Measurements from ENCODE around the gene EGFR. TPM values are rescaled to one million over a fixed set of nuclear protein-coding genes. Genes with fewer than 3 reads are reported as not detected.
A peak's percentile ranks its signal among the peaks of the same experiment; 100 is the strongest.

Gene EGFR
- total and polyA plus RNA-seq, 11 donors, result 2.3 to 29.6 (median 7.0) TPM

- TF ChIP-seq CTCF (IDR thresholded peaks at IDR 0.05) (no peak), POLR2A (IDR thresholded peaks at IDR 0.05) (no peak)
Observed at GRCh38 chr7:55030314-55030713, 11.5 kb downstream of the EGFR start.

GRCh38 chr7:55031075-55031474, 12.3 kb downstream of the EGFR start:
- no peak for DNase-seq
- H3K36me3 ChIP-seq, result no peaks in the 10 kb centered on the region
- no peaks in the 10 kb centered on the region for H3K9me3 ChIP-seq
- 91 to 98% (median 94%) methylated on average over 2 of the region's 2 CpGs for WGBS, 4 donors
- ATAC-seq, result no peak
- TF ChIP-seq POLR2A (IDR thresholded peaks at IDR 0.05) (no peak), CTCF (IDR thresholded peaks at IDR 0.05) (no peak)
- H3K4me3 ChIP-seq, result no peak overlapping the region
- peaks cover 0 to 39% (median 5%) of the 10 kb centered on the region in 12 donors for H3K4me1 ChIP-seq
- H3K27me3 ChIP-seq, result no peaks in the 10 kb centered on the region
- peak overlapping the region in 1 of 12 donors; percentile 33 for H3K27ac ChIP-seq
- intact Hi-C loops (cut with DNase I), result no loop called here

More at GRCh38 chr7:55030314-55030713, 11.5 kb downstream of the EGFR start:
- Histone ChIP-seq H3K27ac (peak overlapping the region in 1 of 12 donors; percentile 33), H3K9me3 (no peaks in the 10 kb centered on the region), H3K4me1 (peaks cover 0 to 46% (median 5%) of the 10 kb centered on the region in 12 donors), H3K36me3 (no peaks in the 10 kb centered on the region), H3K4me3 (no peak overlapping the region), H3K27me3 (no peaks in the 10 kb centered on the region)
- intact Hi-C loops (cut with DNase I), result no loop called here
- 34 to 51% (median 36%) methylated on average over 1 of the region's 1 CpG for whole genome bisulfite sequencing, 4 donors
- no peak for DNase-seq
- no peak for ATAC-seq

- DNase-seq (no peak), ATAC-seq (peak in 1 of 4 donors; percentile 34)
- H3K27ac ChIP-seq, result no peak overlapping the region
- peaks cover 0 to 28% (median 0%) of the 10 kb centered on the region in 12 donors for H3K4me1 ChIP-seq
- no peaks in the 10 kb centered on the region for H3K27me3 ChIP-seq
- H3K4me3 ChIP-seq, result no peak overlapping the region
- 92 to 94% (median 94%) methylated on average over 9 of the region's 9 CpGs for WGBS, 4 donors
- intact Hi-C loops (cut with DNase I), result no loop called here
- H3K9me3 ChIP-seq, result no peaks in the 10 kb centered on the region
- TF ChIP-seq CTCF (IDR thresholded peaks at IDR 0.05), result no peak
- no peak for TF ChIP-seq POLR2A (IDR thresholded peaks at IDR 0.05)
- H3K36me3 ChIP-seq, result no peaks in the 10 kb centered on the region
Observed at GRCh38 chr7:55032069-55032699, 13.4 kb downstream of the EGFR start.

DNA sequence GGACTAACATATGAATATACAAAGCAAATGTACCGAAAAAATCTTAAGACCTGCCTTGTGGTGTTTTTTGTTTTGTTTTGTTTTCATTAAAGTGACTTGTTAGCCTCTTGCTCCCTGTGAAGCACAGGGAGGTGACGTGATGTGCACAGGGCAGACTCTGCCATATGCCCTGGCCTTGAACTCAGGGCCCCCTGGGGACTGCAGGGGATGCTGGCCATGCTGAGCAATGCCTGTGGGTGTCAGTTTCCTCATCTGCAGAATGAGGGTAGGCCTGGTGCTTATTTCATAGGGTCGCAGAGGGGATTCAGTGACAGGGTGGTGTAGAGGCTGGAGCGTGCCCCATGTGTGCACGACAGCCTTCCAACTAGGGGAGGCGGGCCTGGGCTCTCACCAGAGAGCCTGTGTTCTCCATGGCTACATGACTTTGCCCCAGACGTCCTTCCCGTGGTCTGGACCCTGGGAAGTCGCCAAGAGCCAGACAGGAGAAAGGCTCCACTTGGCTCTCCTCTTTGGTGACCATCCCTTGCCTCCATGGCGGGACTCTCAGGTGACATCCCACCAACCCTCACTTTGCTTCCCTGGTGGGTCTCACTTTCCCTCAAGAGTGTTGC, 14.5 kb downstream of the EGFR start:
- TF ChIP-seq CTCF (IDR thresholded peaks at IDR 0.05), result no peak
- TF ChIP-seq POLR2A (IDR thresholded peaks at IDR 0.05), result no peak
- intact Hi-C loops (cut with DNase I), result no loop called here
- H3K27ac ChIP-seq, result no peak overlapping the region
- H3K36me3 ChIP-seq, result no peaks in the 10 kb centered on the region
- H3K9me3 ChIP-seq, result no peaks in the 10 kb centered on the region
- no peak overlapping the region for H3K4me3 ChIP-seq
- peaks cover 0 to 19% (median 0%) of the 10 kb centered on the region in 12 donors for H3K4me1 ChIP-seq
- ATAC-seq (peak in 1 of 4 donors; percentile 33), DNase-seq (no peak)
- no peaks in the 10 kb centered on the region for H3K27me3 ChIP-seq
- WGBS, 4 donors, result 81 to 88% (median 86%) methylated on average over 10 of the region's 10 CpGs

Data from heart left ventricle (tissue), 16 donors.